Karpas-422 (cell line): ENCODE data around the gene DISC1. TPM values are rescaled to one million over a fixed set of nuclear protein-coding genes. Genes with fewer than 3 reads are reported as not detected.

Experiments used
- DNase-seq: peaks from one replicate; pipeline ENCODE4 v3.0.0-alpha.2; 2015
- H2AFZ ChIP-seq: fragments of 200-600 bp; sonication (generic); 2 replicates; pipeline ENCODE4 v1.6.1; 2014; ENCODE audit warnings: antibody characterized with exemption, low read length, mixed read lengths
- H3K27ac ChIP-seq: fragments of 200-600 bp; sonication (generic); 2 replicates; pipeline ENCODE4 v1.5.1; 2014; ENCODE audit warnings: mild to moderate bottlenecking, low read length, moderate library complexity
- H3K27me3 ChIP-seq: fragments of 200-600 bp; sonication (generic); 2 replicates; pipeline ENCODE4 v1.6.1; 2014; ENCODE audit warnings: low read length, mixed read lengths
- H3K36me3 ChIP-seq: fragments of 200-600 bp; sonication (generic); 2 replicates; pipeline ENCODE4 v1.6.1; 2014; ENCODE audit warnings: low read length, mixed read lengths; ENCODE audit not compliant: insufficient read depth
- H3K4me1 ChIP-seq: fragments of 200-600 bp; sonication (generic); 2 replicates; pipeline ENCODE4 v1.6.1; 2014; ENCODE audit warnings: mild to moderate bottlenecking, low read length, mixed read lengths
- H3K4me2 ChIP-seq: fragments of 200-600 bp; sonication (generic); 2 replicates; pipeline ENCODE4 v1.6.1; 2014; ENCODE audit warnings: low read length, low read depth, mild to moderate bottlenecking; ENCODE audit not compliant: poor library complexity, severe bottlenecking
- H3K4me3 ChIP-seq: fragments of 200-600 bp; sonication (generic); 2 replicates; pipeline ENCODE4 v1.5.1; 2014; ENCODE audit warnings: mild to moderate bottlenecking, antibody characterized with exemption, low read length, mixed read lengths
- H3K79me2 ChIP-seq: fragments of 200-600 bp; sonication (generic); 2 replicates; pipeline ENCODE4 v1.6.1; 2014; ENCODE audit warnings: mild to moderate bottlenecking, low read length, mixed read lengths
- H3K9ac ChIP-seq: fragments of 200-600 bp; sonication (generic); 2 replicates; pipeline ENCODE4 v1.6.0; 2014; ENCODE audit warnings: low read length
- H3K9me2 ChIP-seq: fragments of 200-600 bp; sonication (generic), shearing (Covaris generic); replicated peaks from 2 replicates; pipeline ENCODE4 v1.6.0; 2014; ENCODE audit warnings: mild to moderate bottlenecking, low read length, moderate library complexity; ENCODE audit not compliant: insufficient read depth
- H3K9me3 ChIP-seq: fragments of 300-700, 200-600 bp; sonication (generic); 2 replicates; pipeline ENCODE4 v1.6.1; 2014; ENCODE audit warnings: low read length, mixed read lengths
- H4K20me1 ChIP-seq: fragments of 200-600 bp; sonication (generic); 2 replicates; pipeline ENCODE4 v1.6.1; 2014; ENCODE audit warnings: mild to moderate bottlenecking, antibody characterized with exemption, low read length, low read depth; ENCODE audit not compliant: insufficient read depth
- total RNA-seq: library from RNA; depleted of rRNA; stranded (reverse); fragments of >200 nt; shearing (Covaris generic); gene quantifications from 2 replicates; pipeline ENCODE4 v1.2.3, GENCODE V29; 2014; ENCODE audit warnings: low replicate concordance

DISC1 gene
- total RNA-seq, 1 experiment from 2014 or later = 6.4 TPM

- H3K4me3 ChIP-seq = no peak overlapping the region
- no peaks in the 10 kb centered on the region for H3K9me3 ChIP-seq
- no peaks in the 10 kb centered on the region for H3K4me1 ChIP-seq
- no peaks in the 10 kb centered on the region for H3K9me2 ChIP-seq
- no peak overlapping the region for H3K9ac ChIP-seq
- H3K27me3 ChIP-seq = no peaks in the 10 kb centered on the region
- H3K79me2 ChIP-seq = no peaks in the 10 kb centered on the region
- no peak overlapping the region for H2AFZ ChIP-seq
- no peaks in the 10 kb centered on the region for H3K36me3 ChIP-seq
- no peaks in the 10 kb centered on the region for H4K20me1 ChIP-seq
- peak; percentile 10 for DNase-seq
- no peak overlapping the region for H3K4me2 ChIP-seq
- H3K27ac ChIP-seq = no peak overlapping the region
Observed at GRCh38 chr1:231971397-231972110, 345.0 kb downstream of the DISC1 start.

DNA sequence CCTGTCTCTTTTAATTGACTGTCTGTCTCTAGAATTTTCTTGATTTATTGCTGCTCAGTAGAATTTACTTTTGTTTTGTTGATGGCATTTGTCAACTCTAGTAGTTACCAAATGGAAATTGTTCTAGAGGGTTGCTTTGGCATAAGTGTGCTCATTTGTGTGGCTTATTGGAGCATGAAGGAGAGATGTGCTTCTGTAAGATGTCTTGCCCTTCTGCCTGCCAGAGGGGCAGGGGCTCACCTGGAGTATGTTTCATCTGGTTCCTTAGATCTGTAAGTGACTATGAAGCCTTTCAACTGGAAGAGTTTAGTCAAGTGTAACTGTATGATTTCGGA lies 345.5 kb downstream of the DISC1 start:
- Histone ChIP-seq H3K9me3 (no peaks in the 10 kb centered on the region), H3K9ac (no peak overlapping the region), H3K27ac (no peak overlapping the region), H3K79me2 (no peaks in the 10 kb centered on the region), H2AFZ (no peak overlapping the region), H3K36me3 (no peaks in the 10 kb centered on the region), H3K9me2 (no peaks in the 10 kb centered on the region), H4K20me1 (no peaks in the 10 kb centered on the region), H3K4me2 (no peak overlapping the region), H3K4me1 (no peaks in the 10 kb centered on the region), H3K4me3 (no peak overlapping the region), H3K27me3 (no peaks in the 10 kb centered on the region)
- no peak for DNase-seq

DNA sequence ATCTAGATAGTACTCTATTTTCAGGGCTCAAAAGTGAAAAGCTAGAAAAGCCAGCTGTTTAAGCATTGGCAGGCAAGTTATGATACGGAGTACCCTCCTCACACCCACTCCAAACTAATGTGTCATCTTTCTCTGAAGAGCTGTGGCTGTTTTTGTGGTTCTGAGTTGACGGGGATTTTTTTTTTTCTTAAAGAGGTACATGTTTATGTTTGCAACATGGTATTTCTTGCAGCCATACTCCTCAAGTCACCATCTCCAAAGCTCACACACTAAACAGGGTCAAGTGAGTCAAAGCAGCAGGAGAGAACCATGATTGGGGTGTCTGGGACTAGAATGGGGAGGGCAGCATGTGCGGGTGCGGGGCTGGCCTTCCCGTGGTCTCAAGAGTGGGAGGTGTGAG lies 347.2 kb downstream of the DISC1 start:
- Histone ChIP-seq H3K27ac (no peak overlapping the region), H3K27me3 (no peaks in the 10 kb centered on the region), H2AFZ (no peak overlapping the region), H3K9ac (no peak overlapping the region), H3K79me2 (no peaks in the 10 kb centered on the region), H3K4me3 (no peak overlapping the region), H3K4me2 (no peak overlapping the region), H3K9me3 (no peaks in the 10 kb centered on the region), H3K36me3 (no peaks in the 10 kb centered on the region), H3K4me1 (no peaks in the 10 kb centered on the region), H3K9me2 (no peaks in the 10 kb centered on the region), H4K20me1 (no peaks in the 10 kb centered on the region)
- DNase-seq = no peak

- no peak overlapping the region for H3K4me3 ChIP-seq
- no peak overlapping the region for H3K27ac ChIP-seq
- no peaks in the 10 kb centered on the region for H3K9me2 ChIP-seq
- DNase-seq = no peak
- H3K27me3 ChIP-seq = no peaks in the 10 kb centered on the region
- no peak overlapping the region for H3K9ac ChIP-seq
- no peaks in the 10 kb centered on the region for H3K36me3 ChIP-seq
- H3K4me1 ChIP-seq = no peaks in the 10 kb centered on the region
- H3K4me2 ChIP-seq = no peak overlapping the region
- H3K79me2 ChIP-seq = no peaks in the 10 kb centered on the region
- no peak overlapping the region for H2AFZ ChIP-seq
- H4K20me1 ChIP-seq = no peaks in the 10 kb centered on the region
- H3K9me3 ChIP-seq = no peaks in the 10 kb centered on the region
Observed at GRCh38 chr1:231976231-231976630, 349.6 kb downstream of the DISC1 start.

DNA sequence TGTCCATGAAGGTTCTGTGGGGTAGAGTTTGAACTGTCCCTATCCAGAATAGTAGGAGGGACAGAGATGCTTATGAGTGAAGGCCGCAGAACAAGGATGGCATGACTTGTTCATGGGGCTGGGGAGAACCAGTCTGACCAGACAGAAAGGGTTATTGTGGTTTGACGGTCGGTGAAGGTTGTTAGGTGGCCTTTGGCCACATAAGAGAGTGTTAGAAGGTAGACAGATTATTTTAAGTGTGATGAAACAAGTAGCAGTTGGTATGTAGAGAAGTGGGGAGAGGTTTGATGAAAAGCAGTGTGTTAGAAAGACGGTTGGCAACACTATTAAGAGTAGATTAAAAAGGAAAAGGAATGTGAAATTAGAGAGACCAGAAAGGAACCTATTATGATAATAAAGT lies 355.1 kb downstream of the DISC1 start:
- Histone ChIP-seq H3K79me2 (no peaks in the 10 kb centered on the region), H3K9ac (no peak overlapping the region), H2AFZ (no peak overlapping the region), H4K20me1 (no peaks in the 10 kb centered on the region), H3K27me3 (no peaks in the 10 kb centered on the region), H3K9me3 (no peaks in the 10 kb centered on the region), H3K27ac (no peak overlapping the region), H3K4me2 (no peak overlapping the region), H3K4me1 (no peaks in the 10 kb centered on the region), H3K4me3 (no peak overlapping the region), H3K9me2 (no peaks in the 10 kb centered on the region), H3K36me3 (no peaks in the 10 kb centered on the region)
- no peak for DNase-seq

- no peaks in the 10 kb centered on the region for H3K79me2 ChIP-seq
- no peak overlapping the region for H3K4me2 ChIP-seq
- no peak overlapping the region for H2AFZ ChIP-seq
- no peaks in the 10 kb centered on the region for H3K4me1 ChIP-seq
- no peak overlapping the region for H3K4me3 ChIP-seq
- no peaks in the 10 kb centered on the region for H3K9me3 ChIP-seq
- H3K27ac ChIP-seq = no peak overlapping the region
- no peak for DNase-seq
- H3K36me3 ChIP-seq = no peaks in the 10 kb centered on the region
- H3K9me2 ChIP-seq = no peaks in the 10 kb centered on the region
- no peaks in the 10 kb centered on the region for H3K27me3 ChIP-seq
- no peaks in the 10 kb centered on the region for H4K20me1 ChIP-seq
- no peak overlapping the region for H3K9ac ChIP-seq
Observed at GRCh38 chr1:231982871-231983587, 356.4 kb downstream of the DISC1 start.

- no peaks in the 10 kb centered on the region for H3K79me2 ChIP-seq
- no peak overlapping the region for H3K4me2 ChIP-seq
- no peaks in the 10 kb centered on the region for H3K4me1 ChIP-seq
- H3K36me3 ChIP-seq = no peaks in the 10 kb centered on the region
- no peaks in the 10 kb centered on the region for H4K20me1 ChIP-seq
- H3K4me3 ChIP-seq = no peak overlapping the region
- no peak overlapping the region for H3K9ac ChIP-seq
- H3K27me3 ChIP-seq = no peaks in the 10 kb centered on the region
- no peak for DNase-seq
- H3K9me3 ChIP-seq = no peaks in the 10 kb centered on the region
- no peaks in the 10 kb centered on the region for H3K9me2 ChIP-seq
- no peak overlapping the region for H2AFZ ChIP-seq
- no peak overlapping the region for H3K27ac ChIP-seq
Observed at GRCh38 chr1:231983588-231984193, 357.1 kb downstream of the DISC1 start.

DNA sequence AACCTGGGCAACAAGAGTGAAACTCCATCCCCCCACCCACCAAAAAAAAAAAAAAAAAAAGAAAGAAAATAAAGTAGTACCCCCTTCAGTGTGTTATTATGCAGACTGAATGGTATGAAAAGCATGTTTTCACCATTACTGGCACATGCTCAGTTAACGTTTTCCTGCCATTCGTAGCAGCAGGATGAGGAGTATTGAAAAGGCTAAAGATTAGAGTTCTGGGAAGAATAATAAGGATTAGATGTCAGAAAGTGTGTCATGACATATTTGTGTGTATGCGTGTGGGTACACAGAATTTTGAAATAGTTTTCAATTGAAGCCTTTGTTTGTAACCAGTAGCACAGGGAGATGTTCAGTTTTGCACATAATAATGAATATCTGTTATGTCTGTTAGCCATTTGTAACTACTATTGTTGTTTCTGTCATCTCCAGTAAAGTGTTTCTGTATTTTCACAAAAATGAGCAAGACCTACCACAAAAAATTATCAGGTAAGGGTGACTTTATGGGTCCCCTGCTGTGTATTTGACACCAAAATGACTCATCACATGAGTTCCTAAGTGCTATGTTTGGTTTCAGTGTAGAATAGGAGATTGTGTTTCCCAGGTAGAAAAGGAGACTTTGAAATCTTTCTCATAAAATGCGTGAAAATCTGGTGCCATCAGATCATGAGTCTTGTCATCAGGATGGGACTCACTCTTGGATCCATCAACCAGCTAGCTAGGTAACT lies 358.9 kb downstream of the DISC1 start:
- no peak overlapping the region for H3K27ac ChIP-seq
- H2AFZ ChIP-seq = no peak overlapping the region
- no peaks in the 10 kb centered on the region for H4K20me1 ChIP-seq
- DNase-seq = no peak
- H3K4me1 ChIP-seq = no peaks in the 10 kb centered on the region
- H3K27me3 ChIP-seq = no peaks in the 10 kb centered on the region
- no peaks in the 10 kb centered on the region for H3K79me2 ChIP-seq
- no peak overlapping the region for H3K9ac ChIP-seq
- H3K4me3 ChIP-seq = no peak overlapping the region
- H3K4me2 ChIP-seq = no peak overlapping the region
- no peaks in the 10 kb centered on the region for H3K9me3 ChIP-seq
- H3K36me3 ChIP-seq = no peaks in the 10 kb centered on the region
- H3K9me2 ChIP-seq = no peaks in the 10 kb centered on the region
